Smooth muscle cell (in vitro differentiated cells): Measurements from ENCODE around the gene SKAP1. TPM values are rescaled to one million over a fixed set of nuclear protein-coding genes. Genes with fewer than 3 reads are reported as not detected.

Experiments
- DNase-seq: peaks from one replicate; lab custom pipeline; 2025; ENCODE audit not compliant: unreplicated experiment; lab: John Stamatoyannopoulos, UW
- H2AFZ ChIP-seq: fragments of 200-600 bp; sonication (generic); 2 replicates; pipeline ENCODE4 v1.6.0; 2016; ENCODE audit warnings: antibody characterized with exemption, low read depth, mild to moderate bottlenecking
- H3F3A ChIP-seq: fragments of 200-600 bp; sonication (generic); 2 replicates; pipeline ENCODE4 v1.6.0; 2017; ENCODE audit warnings: antibody characterized with exemption, low read depth
- H3K27ac ChIP-seq: fragments of 200-600 bp; sonication (generic); 2 replicates; pipeline ENCODE4 v1.5.1; 2016; ENCODE audit warnings: low read depth, mild to moderate bottlenecking
- H3K27me3 ChIP-seq: fragments of 200-600 bp; sonication (generic); 2 replicates; pipeline ENCODE4 v1.6.1; 2016; ENCODE audit warnings: low read depth, mild to moderate bottlenecking
- H3K36me3 ChIP-seq: fragments of 200-600 bp; sonication (generic); 2 replicates; pipeline ENCODE4 v1.5.1; 2016; ENCODE audit warnings: low read depth
- H3K4me1 ChIP-seq: fragments of 200-600 bp; sonication (generic); 2 replicates; pipeline ENCODE4 v1.5.1; 2016; ENCODE audit warnings: low read depth
- H3K4me2 ChIP-seq: fragments of 200-600 bp; sonication (generic); 2 replicates; pipeline ENCODE4 v1.6.0; 2016; ENCODE audit warnings: mild to moderate bottlenecking
- H3K4me3 ChIP-seq: fragments of 200-600 bp; sonication (generic); 2 replicates; pipeline ENCODE4 v1.5.1; 2016; ENCODE audit warnings: mild to moderate bottlenecking
- H3K79me2 ChIP-seq: fragments of 200-600 bp; sonication (generic); 2 replicates; pipeline ENCODE4 v1.6.0; 2016; ENCODE audit warnings: low read depth, mild to moderate bottlenecking
- H3K9ac ChIP-seq: fragments of 200-600 bp; sonication (generic); 2 replicates; pipeline ENCODE4 v1.6.0; 2016; ENCODE audit warnings: low read depth
- H3K9me3 ChIP-seq: fragments of 200-600 bp; sonication (generic); replicated peaks from 2 replicates; pipeline ENCODE4 v1.5.1; 2016; ENCODE audit warnings: low read depth
- H4K20me1 ChIP-seq: fragments of 200-600 bp; sonication (generic); 2 replicates; pipeline ENCODE4 v1.6.0; 2016; ENCODE audit warnings: low read depth
- WGBS: methylation state at CpG from one replicate; pipeline ENCODE4 v1.1.7; 2016; ENCODE audit warnings: low lambda C conversion rate; 5-methylcytosine and 5-hydroxymethylcytosine counted together
- polyA plus RNA-seq: library from polyadenylated mRNA; unstranded; fragments of >200 nt; fragmentation: Nextera tagmentation; extraction: Ambion mirVana; gene quantifications from 2 replicates; pipeline ENCODE4 v1.2.1, GENCODE V29; 2016
- total RNA-seq: library from RNA; depleted of rRNA; stranded (reverse); fragments of >200 nt; gene quantifications from 2 replicates; pipeline ENCODE4 v1.2.3, GENCODE V29; 2014
- TF ChIP-seq, protein P1 (sequence below): fragments of 200-600 bp; sonication (generic); IDR thresholded peaks from 2 replicates; pipeline ENCODE4 v1.5.1; 2017; ENCODE audit warnings: borderline replicate concordance, mild to moderate bottlenecking, antibody characterized with exemption; ENCODE audit not compliant: insufficient read depth, poor library complexity, severe bottlenecking

The SKAP1 gene
- total and polyA plus RNA-seq, 2 experiments from 2014 or later = not detected

- peak overlapping the region; percentile 63 for H3K4me2 ChIP-seq
- no peak for DNase-seq
Observed at GRCh38 chr17:48457080-48457836, 27.2 kb upstream of the SKAP1 start.

GRCh38 chr17:48456589-48456988, 26.6 kb upstream of the SKAP1 start:
- no peaks in the 10 kb centered on the region for H3K4me1 ChIP-seq
- H4K20me1 ChIP-seq = no peaks in the 10 kb centered on the region
- H2AFZ ChIP-seq = no peak overlapping the region
- TF ChIP-seq, protein P1, sequence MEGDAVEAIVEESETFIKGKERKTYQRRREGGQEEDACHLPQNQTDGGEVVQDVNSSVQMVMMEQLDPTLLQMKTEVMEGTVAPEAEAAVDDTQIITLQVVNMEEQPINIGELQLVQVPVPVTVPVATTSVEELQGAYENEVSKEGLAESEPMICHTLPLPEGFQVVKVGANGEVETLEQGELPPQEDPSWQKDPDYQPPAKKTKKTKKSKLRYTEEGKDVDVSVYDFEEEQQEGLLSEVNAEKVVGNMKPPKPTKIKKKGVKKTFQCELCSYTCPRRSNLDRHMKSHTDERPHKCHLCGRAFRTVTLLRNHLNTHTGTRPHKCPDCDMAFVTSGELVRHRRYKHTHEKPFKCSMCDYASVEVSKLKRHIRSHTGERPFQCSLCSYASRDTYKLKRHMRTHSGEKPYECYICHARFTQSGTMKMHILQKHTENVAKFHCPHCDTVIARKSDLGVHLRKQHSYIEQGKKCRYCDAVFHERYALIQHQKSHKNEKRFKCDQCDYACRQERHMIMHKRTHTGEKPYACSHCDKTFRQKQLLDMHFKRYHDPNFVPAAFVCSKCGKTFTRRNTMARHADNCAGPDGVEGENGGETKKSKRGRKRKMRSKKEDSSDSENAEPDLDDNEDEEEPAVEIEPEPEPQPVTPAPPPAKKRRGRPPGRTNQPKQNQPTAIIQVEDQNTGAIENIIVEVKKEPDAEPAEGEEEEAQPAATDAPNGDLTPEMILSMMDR = no peak
- WGBS = 18% methylated on average over 5 of the region's 5 CpGs
- H3K4me3 ChIP-seq = no peak overlapping the region
- no peaks in the 10 kb centered on the region for H3F3A ChIP-seq
- H3K27me3 ChIP-seq = peaks cover 50% of the 10 kb centered on the region
- H3K27ac ChIP-seq = no peak overlapping the region
- H3K36me3 ChIP-seq = no peaks in the 10 kb centered on the region
- no peak for DNase-seq
- no peaks in the 10 kb centered on the region for H3K79me2 ChIP-seq
- no peak overlapping the region for H3K9ac ChIP-seq
- H3K4me2 ChIP-seq = peak overlapping the region; percentile 63
- H3K9me3 ChIP-seq = no peaks in the 10 kb centered on the region

More at GRCh38 chr17:48457080-48457836, 27.2 kb upstream of the SKAP1 start:
- H3K79me2 ChIP-seq = no peaks in the 10 kb centered on the region
- no peaks in the 10 kb centered on the region for H4K20me1 ChIP-seq
- H2AFZ ChIP-seq = no peak overlapping the region
- TF ChIP-seq, protein P1 = peak; percentile 94
- no peak overlapping the region for H3K9ac ChIP-seq
- H3K4me1 ChIP-seq = no peaks in the 10 kb centered on the region
- H3F3A ChIP-seq = no peaks in the 10 kb centered on the region
- no peaks in the 10 kb centered on the region for H3K36me3 ChIP-seq
- 16% methylated on average over 22 of the region's 22 CpGs for WGBS
- H3K27me3 ChIP-seq = peaks cover 55% of the 10 kb centered on the region
- no peak overlapping the region for H3K27ac ChIP-seq
- H3K4me3 ChIP-seq = peak overlapping the region; percentile 14
- no peaks in the 10 kb centered on the region for H3K9me3 ChIP-seq

DNA sequence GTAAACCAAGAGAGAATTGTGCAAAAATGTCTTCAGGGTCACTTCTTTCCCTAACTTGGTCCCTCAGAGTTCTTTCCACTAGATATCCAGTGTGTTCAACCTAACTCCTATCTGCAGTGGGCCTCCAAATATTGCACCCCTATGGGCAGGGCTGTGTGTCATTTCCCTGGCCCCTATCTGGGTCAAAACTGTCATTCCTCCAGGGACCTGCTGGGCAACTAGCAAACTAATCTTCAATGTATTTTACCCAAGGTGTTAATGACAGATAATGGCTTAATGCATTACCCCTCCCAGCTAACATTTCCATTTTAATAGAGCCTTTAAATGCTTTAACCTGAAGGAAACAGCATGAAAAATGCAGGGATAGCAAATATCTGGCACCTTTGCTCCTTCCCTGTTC, 25.8 kb upstream of the SKAP1 start:
- no peaks in the 10 kb centered on the region for H3K79me2 ChIP-seq
- no peak overlapping the region for H3K4me3 ChIP-seq
- H3K27me3 ChIP-seq = peaks cover 52% of the 10 kb centered on the region
- H3K27ac ChIP-seq = no peak overlapping the region
- TF ChIP-seq, protein P1 = no peak
- no peak overlapping the region for H2AFZ ChIP-seq
- H3K4me2 ChIP-seq = no peak overlapping the region
- H3K9ac ChIP-seq = no peak overlapping the region
- no peaks in the 10 kb centered on the region for H3K4me1 ChIP-seq
- H3K9me3 ChIP-seq = no peaks in the 10 kb centered on the region
- no peak for DNase-seq
- H3K36me3 ChIP-seq = no peaks in the 10 kb centered on the region
- no peaks in the 10 kb centered on the region for H3F3A ChIP-seq
- no peaks in the 10 kb centered on the region for H4K20me1 ChIP-seq

- Histone ChIP-seq H3K27ac (no peak overlapping the region), H4K20me1 (no peaks in the 10 kb centered on the region), H3K27me3 (peaks cover 41% of the 10 kb centered on the region), H3K9ac (no peak overlapping the region), H3K4me1 (no peaks in the 10 kb centered on the region), H3K36me3 (no peaks in the 10 kb centered on the region), H3K9me3 (no peaks in the 10 kb centered on the region), H3K4me2 (no peak overlapping the region), H3K4me3 (no peak overlapping the region), H2AFZ (no peak overlapping the region), H3K79me2 (no peaks in the 10 kb centered on the region), H3F3A (no peaks in the 10 kb centered on the region)
- no peak for DNase-seq
- TF ChIP-seq, protein P1 = no peak
Observed at GRCh38 chr17:48453447-48453846, 23.4 kb upstream of the SKAP1 start.
